Nephron progenitor cell (in vitro differentiated cells): ENCODE measurements around the gene UBXN6.

Experiments used
- DNase-seq: peaks from one replicate; pipeline ENCODE4 v3.0.0; 2021
- H3K27ac Mint-ChIP-seq: 2 replicates; pipeline ENCODE4 v1.8.0; 2021; ENCODE audit warnings: mild to moderate bottlenecking, moderate library complexity, mixed read lengths
- H3K27me3 Mint-ChIP-seq: 2 replicates; pipeline ENCODE4 v1.8.0; 2021; ENCODE audit warnings: mild to moderate bottlenecking, low read depth, mixed read lengths; ENCODE audit not compliant: poor library complexity
- H3K36me3 Mint-ChIP-seq: 2 replicates; pipeline ENCODE4 v1.8.0; 2021; ENCODE audit warnings: low read depth, mixed read lengths
- H3K4me1 Mint-ChIP-seq: 2 replicates; pipeline ENCODE4 v1.8.0; 2021; ENCODE audit warnings: mixed read lengths
- H3K4me3 Mint-ChIP-seq: 2 replicates; pipeline ENCODE4 v1.8.0; 2021; ENCODE audit warnings: mild to moderate bottlenecking, moderate library complexity, mixed read lengths
- H3K9me3 Mint-ChIP-seq: 2 replicates; pipeline ENCODE4 v1.8.0; 2021; ENCODE audit warnings: mild to moderate bottlenecking, moderate library complexity, mixed read lengths
- CTCF ChIP-seq: fragments of 200-600 bp; sonication (generic); IDR thresholded peaks from 2 replicates; pipeline ENCODE4 v1.5.0; 2021; ENCODE audit warnings: antibody characterized with exemption

Gene UBXN6

DNA sequence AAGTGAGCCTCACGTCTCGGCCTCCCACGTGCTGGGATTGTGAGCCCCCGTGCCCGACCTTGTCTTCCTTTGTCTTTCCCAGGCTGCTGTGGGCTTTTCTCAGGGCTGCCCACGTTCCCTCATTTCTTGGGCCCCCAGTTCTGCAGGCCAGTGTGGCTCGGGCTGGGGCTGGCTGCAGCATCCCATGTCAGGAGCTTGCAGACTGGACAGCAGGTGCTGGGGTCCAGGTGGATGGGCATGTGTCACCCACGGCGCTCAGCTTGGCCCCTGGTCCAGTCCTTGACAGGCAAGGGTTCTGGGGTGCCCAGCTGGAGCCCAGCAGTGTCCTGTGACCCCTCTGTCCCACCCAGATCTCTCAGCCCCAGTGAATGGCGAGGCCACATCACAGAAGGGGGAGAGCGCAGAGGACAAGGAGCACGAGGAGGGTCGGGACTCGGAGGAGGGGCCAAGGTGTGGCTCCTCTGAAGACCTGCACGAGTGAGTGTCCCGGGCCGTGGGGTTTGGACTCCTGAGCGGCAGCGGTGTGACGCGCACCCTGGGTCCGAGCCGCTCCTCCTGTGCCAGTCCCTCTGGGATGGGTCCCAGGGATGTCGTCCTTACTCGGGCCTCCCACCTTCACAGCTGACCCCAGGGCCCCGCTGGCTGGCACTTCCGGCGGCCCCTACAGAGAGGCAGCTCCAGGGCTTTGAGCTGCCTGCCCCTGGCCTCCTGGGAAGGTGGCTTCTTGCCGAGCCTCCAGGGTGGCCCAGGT lies 43.4 kb upstream of the UBXN6 start:
- DNase-seq: no peak
- Mint-ChIP-seq H3K27ac (no peak overlapping the region), H3K9me3 (no peaks in the 10 kb centered on the region), H3K27me3 (no peaks in the 10 kb centered on the region), H3K4me1 (no peaks in the 10 kb centered on the region), H3K36me3 (peaks cover 9% of the 10 kb centered on the region), H3K4me3 (no peak overlapping the region)
- no peak for TF ChIP-seq CTCF

DNA sequence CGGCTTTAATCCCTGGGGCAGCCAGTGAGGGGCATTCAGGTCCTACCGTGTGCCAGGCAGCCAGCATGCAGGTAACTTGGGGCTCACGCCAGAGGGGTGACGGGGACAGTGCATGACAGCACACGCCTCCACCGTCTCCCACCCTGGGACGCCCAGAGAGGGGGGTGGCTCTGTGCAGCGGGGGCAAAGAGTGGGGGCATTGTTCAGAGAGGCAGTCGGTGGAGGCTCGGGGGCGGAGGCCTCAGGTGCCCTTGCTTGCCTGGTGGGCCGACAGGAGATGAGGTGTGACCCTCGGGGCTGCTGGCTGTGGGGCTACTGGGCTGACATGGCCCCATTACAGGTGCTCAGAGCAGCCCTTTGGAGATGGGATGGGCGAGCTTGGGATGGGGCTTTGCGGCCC lies 42.3 kb upstream of the UBXN6 start:
- H3K27me3 Mint-ChIP-seq: no peaks in the 10 kb centered on the region
- H3K9me3 Mint-ChIP-seq: no peaks in the 10 kb centered on the region
- H3K4me3 Mint-ChIP-seq: no peak overlapping the region
- no peak for TF ChIP-seq CTCF
- peaks cover under 1% of the 10 kb centered on the region for H3K36me3 Mint-ChIP-seq
- no peak for DNase-seq
- no peak overlapping the region for H3K27ac Mint-ChIP-seq
- H3K4me1 Mint-ChIP-seq: no peaks in the 10 kb centered on the region

DNA sequence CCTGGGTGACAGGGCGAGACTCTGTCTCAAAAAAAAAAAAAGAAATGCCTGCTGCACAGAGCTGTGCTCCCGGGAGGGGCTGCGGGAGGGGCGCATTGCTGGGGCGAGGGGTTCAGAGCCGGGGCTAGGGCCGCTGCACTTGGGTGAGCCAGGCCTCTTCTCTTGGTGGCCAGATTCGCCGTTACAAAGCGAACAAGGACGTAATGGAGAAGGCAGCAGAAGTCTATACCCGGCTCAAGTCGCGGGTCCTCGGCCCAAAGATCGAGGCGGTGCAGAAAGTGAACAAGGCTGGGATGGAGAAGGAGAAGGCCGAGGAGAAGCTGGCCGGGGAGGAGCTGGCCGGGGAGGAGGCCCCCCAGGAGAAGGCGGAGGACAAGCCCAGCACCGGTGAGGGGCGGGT lies 41.7 kb upstream of the UBXN6 start:
- Mint-ChIP-seq H3K4me1 (no peaks in the 10 kb centered on the region), H3K9me3 (no peaks in the 10 kb centered on the region), H3K27me3 (no peaks in the 10 kb centered on the region), H3K27ac (peak overlapping the region; percentile 81), H3K4me3 (no peak overlapping the region), H3K36me3 (peaks cover 4% of the 10 kb centered on the region)
- DNase-seq: no peak
- no peak for TF ChIP-seq CTCF

DNA sequence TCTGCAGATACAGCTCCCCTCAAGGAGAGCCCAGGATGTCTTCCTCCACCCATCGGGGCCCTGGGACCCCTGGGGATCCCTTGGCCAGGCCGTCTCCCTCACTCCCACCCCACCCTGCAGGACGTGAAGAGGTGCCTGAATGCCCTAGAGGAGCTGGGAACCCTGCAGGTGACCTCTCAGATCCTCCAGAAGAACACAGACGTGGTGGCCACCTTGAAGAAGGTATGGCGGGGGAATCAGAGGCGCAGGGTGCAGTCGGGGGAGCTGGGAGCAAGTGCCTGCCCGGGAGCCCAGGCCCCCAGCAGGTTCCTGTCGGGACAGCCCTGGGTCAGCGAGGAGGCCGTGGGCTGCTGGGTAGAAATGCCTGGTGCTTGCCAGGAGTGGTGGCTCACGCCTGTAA lies 41.1 kb upstream of the UBXN6 start:
- Mint-ChIP-seq H3K27me3 (no peaks in the 10 kb centered on the region), H3K36me3 (peaks cover 4% of the 10 kb centered on the region), H3K9me3 (no peaks in the 10 kb centered on the region), H3K27ac (no peak overlapping the region), H3K4me3 (no peak overlapping the region), H3K4me1 (no peaks in the 10 kb centered on the region)
- TF ChIP-seq CTCF: no peak
- DNase-seq: no peak

GRCh38 chr19:4497770-4498389 lies 40.3 kb upstream of the UBXN6 start:
- H3K27me3 Mint-ChIP-seq: no peaks in the 10 kb centered on the region
- H3K4me1 Mint-ChIP-seq: no peaks in the 10 kb centered on the region
- H3K36me3 Mint-ChIP-seq: peaks cover 4% of the 10 kb centered on the region
- no peaks in the 10 kb centered on the region for H3K9me3 Mint-ChIP-seq
- no peak overlapping the region for H3K27ac Mint-ChIP-seq
- DNase-seq: no peak
- no peak overlapping the region for H3K4me3 Mint-ChIP-seq
- TF ChIP-seq CTCF: no peak

DNA sequence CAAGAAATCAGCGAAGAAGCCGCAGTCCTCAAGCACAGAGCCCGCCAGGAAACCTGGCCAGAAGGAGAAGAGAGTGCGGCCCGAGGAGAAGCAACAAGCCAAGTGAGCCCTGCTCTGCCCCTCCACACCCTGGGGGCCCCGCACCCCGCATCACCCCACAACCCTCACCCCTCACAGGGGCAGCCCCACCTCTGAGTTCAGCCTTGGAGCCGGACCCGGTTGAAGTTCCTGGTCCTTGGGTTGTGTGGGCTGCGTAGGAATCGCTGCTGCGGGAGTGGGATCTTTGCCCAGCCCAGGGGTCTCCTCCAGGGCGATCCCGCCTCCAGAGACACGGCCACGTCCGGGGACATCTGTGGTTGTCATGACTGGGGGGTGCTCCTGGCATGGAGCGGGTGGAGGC lies 38.7 kb upstream of the UBXN6 start:
- DNase-seq: no peak
- H3K4me3 Mint-ChIP-seq: no peak overlapping the region
- H3K27ac Mint-ChIP-seq: no peak overlapping the region
- peaks cover 4% of the 10 kb centered on the region for H3K36me3 Mint-ChIP-seq
- no peaks in the 10 kb centered on the region for H3K9me3 Mint-ChIP-seq
- H3K27me3 Mint-ChIP-seq: no peaks in the 10 kb centered on the region
- TF ChIP-seq CTCF: no peak
- H3K4me1 Mint-ChIP-seq: no peaks in the 10 kb centered on the region
